A549 (cell line): Measurements from ENCODE around the gene ADM2.

ENCODE experiments used
- CHD2 ChIP-seq: fragments of 150-350 bp; IDR thresholded peaks from 2 replicates; pipeline ENCODE4 v1.6.1; 2014; ENCODE audit warnings: low read length; ENCODE audit not compliant: partially characterized antibody
- GATA3 ChIP-seq: IDR thresholded peaks from 2 replicates; pipeline ENCODE4 v1.6.1; 2012; ENCODE audit warnings: borderline replicate concordance
- JUNB ChIP-seq: fragments of >200 bp; sonication (Bioruptor Twin); formaldehyde crosslinking; IDR thresholded peaks from 2 replicates; pipeline ENCODE4 v1.6.1; 2016
- MAFK ChIP-seq: fragments of 450-650 bp; IDR thresholded peaks from 2 replicates; pipeline ENCODE4 v1.6.1; 2014; ENCODE audit not compliant: partially characterized antibody
- MAZ ChIP-seq: fragments of 150-350 bp; IDR thresholded peaks from 2 replicates; pipeline ENCODE4 v1.6.1; 2014; ENCODE audit warnings: antibody characterized with exemption, low read depth, low read length, borderline replicate concordance
- POLR2A ChIP-seq: IDR thresholded peaks from 2 replicates; pipeline ENCODE4 v1.6.1; 2012; ENCODE audit warnings: mild to moderate bottlenecking, low read length
- RNF2 ChIP-seq: fragments of 200-600 bp; sonication (generic); IDR thresholded peaks from 2 replicates; pipeline ENCODE4 v1.6.1; 2016; ENCODE audit warnings: low read depth, mild to moderate bottlenecking, antibody characterized with exemption, moderate library complexity, borderline replicate concordance
- TF ChIP-seq, protein P1 (sequence below): fragments of 150-350 bp; IDR thresholded peaks from 2 replicates; pipeline ENCODE4 v1.6.1; 2014; ENCODE audit warnings: low read depth, mild to moderate bottlenecking, low read length
- TF ChIP-seq, protein P2 (sequence below): fragments of 250-450 bp; sonication (Bioruptor Pico); IDR thresholded peaks from 2 replicates; pipeline ENCODE4 v1.5.0; 2021; ENCODE audit warnings: mild to moderate bottlenecking, moderate library complexity, borderline replicate concordance
- TF ChIP-seq, protein P3 (sequence below): fragments of >200 bp; sonication (Bioruptor Twin); formaldehyde crosslinking; IDR thresholded peaks from 3 replicates; pipeline ENCODE4 v1.5.1; 2016
- TF ChIP-seq, protein P4 (sequence below): IDR thresholded peaks from 2 replicates; pipeline ENCODE4 v1.6.1; 2012
- TF ChIP-seq, protein P5 (sequence below): fragments of 200-600 bp; sonication (generic); IDR thresholded peaks from 2 replicates; pipeline ENCODE4 v1.6.1; 2016; ENCODE audit warnings: antibody characterized with exemption, mild to moderate bottlenecking, moderate library complexity
- TF ChIP-seq, protein P6 (sequence below): fragments of 450-650 bp; IDR thresholded peaks from 2 replicates; pipeline ENCODE4 v1.6.1; 2014; ENCODE audit warnings: antibody characterized with exemption

DNA sequence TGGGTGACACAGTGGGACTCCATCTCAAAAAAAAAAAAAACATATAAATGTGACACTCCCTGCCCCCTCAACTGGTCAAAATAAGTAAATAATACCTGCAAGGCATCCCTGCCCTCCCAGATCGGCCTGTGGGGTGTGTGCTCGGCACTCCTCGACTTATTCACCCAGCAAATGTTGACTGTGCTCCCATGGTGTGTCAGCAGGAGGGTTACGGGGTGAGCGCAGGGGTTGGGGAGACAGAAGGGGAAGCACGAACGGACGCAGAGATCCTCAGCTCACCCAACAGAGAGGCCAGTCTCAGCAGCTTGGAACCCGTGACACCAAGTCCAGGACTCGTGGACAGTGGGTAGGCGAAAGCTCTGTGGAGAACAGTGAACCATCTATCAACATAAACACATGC is 1.6 kb upstream of the ADM2 start:
- TF ChIP-seq CHD2 (no peak), POLR2A (no peak), MAZ (no peak), JUNB (no peak), GATA3 (no peak), RNF2 (no peak), MAFK (no peak)
- TF ChIP-seq, protein P1, sequence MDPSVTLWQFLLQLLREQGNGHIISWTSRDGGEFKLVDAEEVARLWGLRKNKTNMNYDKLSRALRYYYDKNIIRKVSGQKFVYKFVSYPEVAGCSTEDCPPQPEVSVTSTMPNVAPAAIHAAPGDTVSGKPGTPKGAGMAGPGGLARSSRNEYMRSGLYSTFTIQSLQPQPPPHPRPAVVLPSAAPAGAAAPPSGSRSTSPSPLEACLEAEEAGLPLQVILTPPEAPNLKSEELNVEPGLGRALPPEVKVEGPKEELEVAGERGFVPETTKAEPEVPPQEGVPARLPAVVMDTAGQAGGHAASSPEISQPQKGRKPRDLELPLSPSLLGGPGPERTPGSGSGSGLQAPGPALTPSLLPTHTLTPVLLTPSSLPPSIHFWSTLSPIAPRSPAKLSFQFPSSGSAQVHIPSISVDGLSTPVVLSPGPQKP = no peak
- TF ChIP-seq, protein P2, sequence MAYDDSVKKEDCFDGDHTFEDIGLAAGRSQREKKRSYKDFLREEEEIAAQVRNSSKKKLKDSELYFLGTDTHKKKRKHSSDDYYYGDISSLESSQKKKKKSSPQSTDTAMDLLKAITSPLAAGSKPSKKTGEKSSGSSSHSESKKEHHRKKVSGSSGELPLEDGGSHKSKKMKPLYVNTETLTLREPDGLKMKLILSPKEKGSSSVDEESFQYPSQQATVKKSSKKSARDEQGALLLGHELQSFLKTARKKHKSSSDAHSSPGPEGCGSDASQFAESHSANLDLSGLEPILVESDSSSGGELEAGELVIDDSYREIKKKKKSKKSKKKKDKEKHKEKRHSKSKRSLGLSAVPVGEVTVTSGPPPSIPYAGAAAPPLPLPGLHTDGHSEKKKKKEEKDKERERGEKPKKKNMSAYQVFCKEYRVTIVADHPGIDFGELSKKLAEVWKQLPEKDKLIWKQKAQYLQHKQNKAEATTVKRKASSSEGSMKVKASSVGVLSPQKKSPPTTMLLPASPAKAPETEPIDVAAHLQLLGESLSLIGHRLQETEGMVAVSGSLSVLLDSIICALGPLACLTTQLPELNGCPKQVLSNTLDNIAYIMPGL (CRISPR knock-in tag) = no peak
- TF ChIP-seq, protein P3, sequence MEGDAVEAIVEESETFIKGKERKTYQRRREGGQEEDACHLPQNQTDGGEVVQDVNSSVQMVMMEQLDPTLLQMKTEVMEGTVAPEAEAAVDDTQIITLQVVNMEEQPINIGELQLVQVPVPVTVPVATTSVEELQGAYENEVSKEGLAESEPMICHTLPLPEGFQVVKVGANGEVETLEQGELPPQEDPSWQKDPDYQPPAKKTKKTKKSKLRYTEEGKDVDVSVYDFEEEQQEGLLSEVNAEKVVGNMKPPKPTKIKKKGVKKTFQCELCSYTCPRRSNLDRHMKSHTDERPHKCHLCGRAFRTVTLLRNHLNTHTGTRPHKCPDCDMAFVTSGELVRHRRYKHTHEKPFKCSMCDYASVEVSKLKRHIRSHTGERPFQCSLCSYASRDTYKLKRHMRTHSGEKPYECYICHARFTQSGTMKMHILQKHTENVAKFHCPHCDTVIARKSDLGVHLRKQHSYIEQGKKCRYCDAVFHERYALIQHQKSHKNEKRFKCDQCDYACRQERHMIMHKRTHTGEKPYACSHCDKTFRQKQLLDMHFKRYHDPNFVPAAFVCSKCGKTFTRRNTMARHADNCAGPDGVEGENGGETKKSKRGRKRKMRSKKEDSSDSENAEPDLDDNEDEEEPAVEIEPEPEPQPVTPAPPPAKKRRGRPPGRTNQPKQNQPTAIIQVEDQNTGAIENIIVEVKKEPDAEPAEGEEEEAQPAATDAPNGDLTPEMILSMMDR = no peak
- TF ChIP-seq, protein P4, sequence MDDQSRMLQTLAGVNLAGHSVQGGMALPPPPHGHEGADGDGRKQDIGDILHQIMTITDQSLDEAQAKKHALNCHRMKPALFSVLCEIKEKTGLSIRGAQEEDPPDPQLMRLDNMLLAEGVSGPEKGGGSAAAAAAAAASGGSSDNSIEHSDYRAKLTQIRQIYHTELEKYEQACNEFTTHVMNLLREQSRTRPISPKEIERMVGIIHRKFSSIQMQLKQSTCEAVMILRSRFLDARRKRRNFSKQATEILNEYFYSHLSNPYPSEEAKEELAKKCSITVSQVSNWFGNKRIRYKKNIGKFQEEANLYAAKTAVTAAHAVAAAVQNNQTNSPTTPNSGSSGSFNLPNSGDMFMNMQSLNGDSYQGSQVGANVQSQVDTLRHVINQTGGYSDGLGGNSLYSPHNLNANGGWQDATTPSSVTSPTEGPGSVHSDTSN = no peak
- TF ChIP-seq, protein P5, sequence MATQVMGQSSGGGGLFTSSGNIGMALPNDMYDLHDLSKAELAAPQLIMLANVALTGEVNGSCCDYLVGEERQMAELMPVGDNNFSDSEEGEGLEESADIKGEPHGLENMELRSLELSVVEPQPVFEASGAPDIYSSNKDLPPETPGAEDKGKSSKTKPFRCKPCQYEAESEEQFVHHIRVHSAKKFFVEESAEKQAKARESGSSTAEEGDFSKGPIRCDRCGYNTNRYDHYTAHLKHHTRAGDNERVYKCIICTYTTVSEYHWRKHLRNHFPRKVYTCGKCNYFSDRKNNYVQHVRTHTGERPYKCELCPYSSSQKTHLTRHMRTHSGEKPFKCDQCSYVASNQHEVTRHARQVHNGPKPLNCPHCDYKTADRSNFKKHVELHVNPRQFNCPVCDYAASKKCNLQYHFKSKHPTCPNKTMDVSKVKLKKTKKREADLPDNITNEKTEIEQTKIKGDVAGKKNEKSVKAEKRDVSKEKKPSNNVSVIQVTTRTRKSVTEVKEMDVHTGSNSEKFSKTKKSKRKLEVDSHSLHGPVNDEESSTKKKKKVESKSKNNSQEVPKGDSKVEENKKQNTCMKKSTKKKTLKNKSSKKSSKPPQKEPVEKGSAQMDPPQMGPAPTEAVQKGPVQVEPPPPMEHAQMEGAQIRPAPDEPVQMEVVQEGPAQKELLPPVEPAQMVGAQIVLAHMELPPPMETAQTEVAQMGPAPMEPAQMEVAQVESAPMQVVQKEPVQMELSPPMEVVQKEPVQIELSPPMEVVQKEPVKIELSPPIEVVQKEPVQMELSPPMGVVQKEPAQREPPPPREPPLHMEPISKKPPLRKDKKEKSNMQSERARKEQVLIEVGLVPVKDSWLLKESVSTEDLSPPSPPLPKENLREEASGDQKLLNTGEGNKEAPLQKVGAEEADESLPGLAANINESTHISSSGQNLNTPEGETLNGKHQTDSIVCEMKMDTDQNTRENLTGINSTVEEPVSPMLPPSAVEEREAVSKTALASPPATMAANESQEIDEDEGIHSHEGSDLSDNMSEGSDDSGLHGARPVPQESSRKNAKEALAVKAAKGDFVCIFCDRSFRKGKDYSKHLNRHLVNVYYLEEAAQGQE = no peak
- TF ChIP-seq, protein P6, sequence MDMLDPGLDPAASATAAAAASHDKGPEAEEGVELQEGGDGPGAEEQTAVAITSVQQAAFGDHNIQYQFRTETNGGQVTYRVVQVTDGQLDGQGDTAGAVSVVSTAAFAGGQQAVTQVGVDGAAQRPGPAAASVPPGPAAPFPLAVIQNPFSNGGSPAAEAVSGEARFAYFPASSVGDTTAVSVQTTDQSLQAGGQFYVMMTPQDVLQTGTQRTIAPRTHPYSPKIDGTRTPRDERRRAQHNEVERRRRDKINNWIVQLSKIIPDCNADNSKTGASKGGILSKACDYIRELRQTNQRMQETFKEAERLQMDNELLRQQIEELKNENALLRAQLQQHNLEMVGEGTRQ = no peak
